Ovary (tissue), 9 donors: ENCODE results near the gene AKAP8L. TPM values are rescaled to one million over a fixed set of nuclear protein-coding genes. Genes with fewer than 3 reads are reported as not detected.

ENCODE experiments used
- DNase-seq, 5 donors: peaks; one replicate each; pipeline ENCODE4 v3.0.0-alpha.2; 2019 to 2020
- H3K27ac ChIP-seq, 2 donors: fragments of 200-600 bp; one replicate each; pipeline versions ENCODE4 v1.5.1 to v1.8.0; 2019 to 2022
- H3K27me3 ChIP-seq: fragments of 200-600 bp; one replicate; pipeline ENCODE4 v1.8.0; 2022
- H3K36me3 ChIP-seq: fragments of 200-600 bp; sonication (generic); one replicate; pipeline ENCODE4 v1.5.1; 2019
- H3K4me1 ChIP-seq: one replicate; pipeline ENCODE4 v1.8.1; 2013; ENCODE audit warnings: mild to moderate bottlenecking, moderate library complexity; ENCODE audit not compliant: insufficient read depth
- H3K4me3 ChIP-seq: fragments of 200-600 bp; sonication (generic); one replicate; pipeline ENCODE4 v1.5.1; 2017
- H3K9me3 ChIP-seq, 2 donors: fragments of 200-600 bp in 1 of 2; sonication (generic) in 1 of 2; one replicate each; pipeline versions ENCODE4 v1.5.1 to v1.8.1; 2013 to 2019; ENCODE audit warnings: mild to moderate bottlenecking in 1 of 2, moderate library complexity in 1 of 2
- EP300 ChIP-seq: sonication (generic); formaldehyde crosslinking; IDR thresholded peaks from one replicate; pipeline ENCODE4 v1.6.1; 2017; ENCODE audit warnings: antibody characterized with exemption
- POLR2A ChIP-seq: fragments of 450-650 bp; IDR thresholded peaks from one replicate; pipeline ENCODE4 v1.6.1; 2017; ENCODE audit warnings: antibody characterized with exemption, mild to moderate bottlenecking, moderate library complexity
- WGBS, 3 donors: extraction: QIAGEN DNeasy Blood & Tissue Kit in 1 of 3; methylation state at CpG; one replicate each; pipeline versions ENCODE4 v1.1.5 to v1.1.7; 2013 to 2017; 5-methylcytosine and 5-hydroxymethylcytosine counted together
- intact Hi-C, 4 donors: fragments of 100-400 bp; cut with DNase I; formaldehyde crosslinking; loops; one replicate each; pipeline versions ENCODE4 v1.11.0 to v1.15.1; 2022 to 2023
- polyA plus RNA-seq, 2 donors: library from polyadenylated mRNA; stranded (reverse); fragments of 200-250 nt in 1 of 2; fragments of 350-450 nt in 1 of 2; fragmentation: Illumina TruSeq in 1 of 2; extraction: RNeasy Lipid Tissue Mini Kit (QIAGEN cat#74804) in 1 of 2; gene quantifications; one replicate each; pipeline ENCODE4 v1.2.3, GENCODE V29; 2013 to 2014
- total RNA-seq, 7 donors: library from RNA; depleted of rRNA in 2 of 7; stranded (reverse); fragments of >200 nt in 2 of 7; fragmentation: NEBNext Ultra II Directional in 3 of 7; extraction: Animal tissue kit (Norgen Biotek cat#: 25700) in 3 of 7; gene quantifications; one replicate each; pipeline versions ENCODE4 v1.1.0 to v1.2.4, GENCODE V29; 2016 to 2023
- TF ChIP-seq, protein P1 (sequence below), 3 donors: fragments of 450-650 bp in 2 of 3; fragments of 200-600 bp in 1 of 3; IDR thresholded peaks; one replicate each; pipeline versions ENCODE4 v1.5.1 to v1.8.0; 2016 to 2022; ENCODE audit warnings: antibody characterized with exemption in 3 of 3, mild to moderate bottlenecking in 1 of 3
- donor health status: DM: no; HTN: no; CAD: no; lungs with moderate emphysema.
- donor health status: DM: no; HTN: no; CAD: no.
- donor health status: Bipolar disorder and iron deficiency.
- donor health status: DM: yes; HTN: yes; CAD: no.
- donor health status: DM: no; HTN: no; CAD: no.
- donor health status: DM: yes; HTN: yes; CAD: no.

Gene AKAP8L
- total and polyA plus RNA-seq, 9 donors = 70.3 to 121 (median 93.0) TPM

DNA sequence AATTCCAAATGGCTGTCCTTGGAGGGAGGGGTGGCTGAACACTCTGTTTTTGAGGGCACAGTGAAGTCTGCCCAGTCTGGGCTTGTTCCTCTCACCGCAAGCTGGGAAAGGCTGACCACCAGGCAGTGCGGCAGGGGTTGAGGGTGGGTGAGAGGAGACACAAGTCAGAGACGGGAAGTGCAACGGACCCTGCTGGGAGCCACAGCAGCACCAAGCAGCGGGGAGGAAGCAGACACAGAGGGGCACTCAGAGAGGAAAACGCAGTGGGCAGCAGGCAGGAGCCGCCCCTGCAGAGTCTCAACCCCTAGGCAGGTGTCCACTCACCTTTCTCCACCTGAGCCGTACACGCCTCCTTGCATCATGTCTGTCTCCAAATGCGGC is 15.6 kb downstream of the AKAP8L start:
- DNase-seq = no peak
- TF ChIP-seq, protein P1, sequence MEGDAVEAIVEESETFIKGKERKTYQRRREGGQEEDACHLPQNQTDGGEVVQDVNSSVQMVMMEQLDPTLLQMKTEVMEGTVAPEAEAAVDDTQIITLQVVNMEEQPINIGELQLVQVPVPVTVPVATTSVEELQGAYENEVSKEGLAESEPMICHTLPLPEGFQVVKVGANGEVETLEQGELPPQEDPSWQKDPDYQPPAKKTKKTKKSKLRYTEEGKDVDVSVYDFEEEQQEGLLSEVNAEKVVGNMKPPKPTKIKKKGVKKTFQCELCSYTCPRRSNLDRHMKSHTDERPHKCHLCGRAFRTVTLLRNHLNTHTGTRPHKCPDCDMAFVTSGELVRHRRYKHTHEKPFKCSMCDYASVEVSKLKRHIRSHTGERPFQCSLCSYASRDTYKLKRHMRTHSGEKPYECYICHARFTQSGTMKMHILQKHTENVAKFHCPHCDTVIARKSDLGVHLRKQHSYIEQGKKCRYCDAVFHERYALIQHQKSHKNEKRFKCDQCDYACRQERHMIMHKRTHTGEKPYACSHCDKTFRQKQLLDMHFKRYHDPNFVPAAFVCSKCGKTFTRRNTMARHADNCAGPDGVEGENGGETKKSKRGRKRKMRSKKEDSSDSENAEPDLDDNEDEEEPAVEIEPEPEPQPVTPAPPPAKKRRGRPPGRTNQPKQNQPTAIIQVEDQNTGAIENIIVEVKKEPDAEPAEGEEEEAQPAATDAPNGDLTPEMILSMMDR (IDR thresholded peaks at IDR 0.05) = no peak
- TF ChIP-seq EP300 (no peak), POLR2A (no peak)
- intact Hi-C loops = no loop called here
- no peaks in the 10 kb centered on the region for H3K36me3 ChIP-seq
- no peak overlapping the region for H3K4me3 ChIP-seq
- H3K9me3 ChIP-seq = no peaks in the 10 kb centered on the region
- WGBS, 3 donors = 90 to 94% (median 90%) methylated on average over 10 of the region's 10 CpGs
- H3K4me1 ChIP-seq = peaks cover 20% of the 10 kb centered on the region
- H3K27ac ChIP-seq = no peak overlapping the region
- H3K27me3 ChIP-seq = no peaks in the 10 kb centered on the region

DNA sequence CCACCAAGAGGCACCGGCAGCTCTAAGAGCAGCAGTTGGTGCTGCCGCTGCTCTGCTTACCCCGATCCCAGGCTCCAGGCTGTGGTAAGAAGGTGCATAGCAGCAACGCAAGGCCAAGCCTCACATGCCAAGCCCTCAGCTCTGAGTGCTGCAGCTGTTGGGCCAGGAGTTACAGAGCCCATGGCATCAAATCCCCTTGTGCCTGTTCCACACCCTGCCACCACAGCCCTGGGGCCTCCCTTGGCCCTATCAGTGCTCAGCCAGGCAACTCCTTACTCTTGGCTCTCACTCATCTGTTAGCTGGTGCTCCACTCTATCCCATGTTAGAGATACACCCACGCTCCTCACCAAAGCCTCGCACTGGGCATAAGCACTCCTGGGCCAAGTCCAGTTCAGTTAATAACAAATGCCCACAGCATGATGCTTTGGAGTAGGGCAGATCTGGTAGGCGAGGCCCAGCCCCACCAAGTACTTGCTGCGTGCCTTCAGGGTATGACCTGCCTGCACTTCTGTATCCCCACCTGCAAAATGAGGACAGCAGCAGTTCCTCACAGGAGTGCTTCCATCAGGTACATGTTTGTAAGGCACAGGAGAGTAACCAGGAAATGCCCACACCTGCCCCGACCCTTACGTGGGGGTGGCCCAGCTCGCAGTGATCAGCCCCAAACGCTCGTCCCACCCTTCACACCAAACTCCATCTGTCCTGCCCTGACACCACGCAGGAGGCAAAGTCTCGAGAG is 16.2 kb downstream of the AKAP8L start:
- DNase-seq = no peak
- intact Hi-C loops = no loop called here
- peaks cover 20% of the 10 kb centered on the region for H3K4me1 ChIP-seq
- H3K36me3 ChIP-seq = no peaks in the 10 kb centered on the region
- H3K9me3 ChIP-seq = no peaks in the 10 kb centered on the region
- no peak overlapping the region for H3K27ac ChIP-seq
- no peak overlapping the region for H3K4me3 ChIP-seq
- TF ChIP-seq POLR2A (no peak), EP300 (no peak)
- TF ChIP-seq, protein P1 (IDR thresholded peaks at IDR 0.05) = no peak
- 79 to 83% (median 81%) methylated on average over 15 of the region's 15 CpGs for WGBS, 3 donors
- no peaks in the 10 kb centered on the region for H3K27me3 ChIP-seq

DNA sequence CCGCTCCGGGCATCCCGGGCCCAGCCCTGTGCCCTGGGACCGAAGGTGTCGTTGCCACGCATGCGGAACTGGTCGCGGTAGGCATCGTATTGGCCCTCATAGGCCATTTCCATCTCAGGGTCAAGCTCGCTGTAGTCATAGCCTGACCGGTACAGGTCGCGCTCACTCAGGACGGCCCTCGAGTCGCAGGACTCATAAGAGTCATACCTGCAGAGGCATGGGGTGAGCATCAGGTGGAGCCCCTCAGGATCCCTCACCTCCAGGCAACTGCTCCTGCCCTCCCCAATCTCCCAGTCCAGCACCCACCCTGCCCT is 17.4 kb downstream of the AKAP8L start:
- DNase-seq = no peak
- 94 to 95% (median 94%) methylated on average over 6 to 17 of the region's 17 CpGs for WGBS, 3 donors
- TF ChIP-seq, protein P1 (IDR thresholded peaks at IDR 0.05) = no peak
- TF ChIP-seq EP300 = no peak
- TF ChIP-seq POLR2A = no peak
- H3K36me3 ChIP-seq = no peaks in the 10 kb centered on the region
- H3K4me3 ChIP-seq = no peak overlapping the region
- H3K27me3 ChIP-seq = no peaks in the 10 kb centered on the region
- peaks cover 20% of the 10 kb centered on the region for H3K4me1 ChIP-seq
- no peak overlapping the region for H3K27ac ChIP-seq
- intact Hi-C loops = no loop called here
- H3K9me3 ChIP-seq = no peaks in the 10 kb centered on the region

DNA sequence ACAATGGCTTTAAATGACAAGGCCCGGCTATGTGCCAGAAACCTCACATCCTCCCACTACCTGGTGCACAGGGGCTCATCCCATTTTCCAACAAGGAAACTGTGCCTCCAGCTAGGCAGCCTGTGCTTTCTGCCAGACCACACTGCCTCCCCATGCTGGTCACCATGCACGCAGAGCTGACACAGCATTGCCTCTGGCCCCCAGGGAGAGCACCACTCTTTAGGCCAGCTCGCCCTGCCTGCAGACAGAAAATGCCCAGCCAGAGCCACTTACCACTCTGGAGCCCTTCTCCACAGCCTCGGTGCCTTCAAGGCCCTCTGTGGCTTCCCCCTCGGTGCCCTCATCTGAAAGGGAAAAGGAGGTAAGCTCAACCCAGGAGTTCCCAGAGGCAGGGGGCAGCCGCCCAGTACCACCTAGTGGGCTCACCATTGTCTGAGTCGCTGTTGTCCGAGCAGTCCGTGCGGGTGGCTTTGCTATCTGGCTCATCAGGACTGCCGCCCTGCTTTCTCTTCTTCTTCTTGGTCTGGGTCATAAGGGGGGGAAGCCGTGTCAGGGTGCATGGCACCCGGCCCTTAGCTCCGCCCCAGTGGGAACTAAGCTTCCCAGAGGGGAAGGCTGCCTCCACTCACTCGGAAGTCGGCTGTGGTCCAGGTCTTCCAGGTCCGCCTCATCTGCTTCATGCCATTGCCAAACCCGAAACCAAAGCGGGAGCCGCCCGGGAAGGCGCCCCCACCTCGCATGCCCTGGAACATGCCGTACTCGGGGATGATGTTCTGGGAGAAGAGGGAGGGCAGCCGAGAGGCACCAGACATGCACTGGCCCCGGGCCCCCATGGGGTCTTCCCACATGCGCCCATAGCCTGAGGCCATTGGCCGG is 18.0 kb downstream of the AKAP8L start:
- H3K4me1 ChIP-seq = peaks cover 20% of the 10 kb centered on the region
- no peak for DNase-seq
- no peaks in the 10 kb centered on the region for H3K9me3 ChIP-seq
- TF ChIP-seq, protein P1 (IDR thresholded peaks at IDR 0.05) = no peak
- TF ChIP-seq EP300 = no peak
- TF ChIP-seq POLR2A = no peak
- intact Hi-C loops = no loop called here
- H3K27ac ChIP-seq = no peak overlapping the region
- H3K4me3 ChIP-seq = no peak overlapping the region
- H3K27me3 ChIP-seq = no peaks in the 10 kb centered on the region
- 82 to 87% (median 83%) methylated on average over 28 to 29 of the region's 29 CpGs for WGBS, 3 donors
- H3K36me3 ChIP-seq = no peaks in the 10 kb centered on the region
